Ovary (tissue), 9 donors: Measurements from ENCODE around the gene OR4D9. TPM values are rescaled to one million over a fixed set of nuclear protein-coding genes. Genes with fewer than 3 reads are reported as not detected.

Experiments used
- DNase-seq, 5 donors: peaks; one replicate each; pipeline ENCODE4 v3.0.0-alpha.2; 2019 to 2020
- H3K27ac ChIP-seq, 2 donors: fragments of 200-600 bp; one replicate each; pipeline versions ENCODE4 v1.5.1 to v1.8.0; 2019 to 2022
- H3K27me3 ChIP-seq: fragments of 200-600 bp; one replicate; pipeline ENCODE4 v1.8.0; 2022
- H3K36me3 ChIP-seq: fragments of 200-600 bp; sonication (generic); one replicate; pipeline ENCODE4 v1.5.1; 2019
- H3K4me1 ChIP-seq: one replicate; pipeline ENCODE4 v1.8.1; 2013; ENCODE audit warnings: mild to moderate bottlenecking, moderate library complexity; ENCODE audit not compliant: insufficient read depth
- H3K4me3 ChIP-seq: fragments of 200-600 bp; sonication (generic); one replicate; pipeline ENCODE4 v1.5.1; 2017
- H3K9me3 ChIP-seq, 2 donors: fragments of 200-600 bp in 1 of 2; sonication (generic) in 1 of 2; one replicate each; pipeline versions ENCODE4 v1.5.1 to v1.8.1; 2013 to 2019; ENCODE audit warnings: mild to moderate bottlenecking in 1 of 2, moderate library complexity in 1 of 2
- CTCF ChIP-seq, 3 donors: fragments of 450-650 bp in 2 of 3; fragments of 200-600 bp in 1 of 3; IDR thresholded peaks; one replicate each; pipeline versions ENCODE4 v1.5.1 to v1.8.0; 2016 to 2022; ENCODE audit warnings: antibody characterized with exemption in 3 of 3, mild to moderate bottlenecking in 1 of 3
- EP300 ChIP-seq: sonication (generic); formaldehyde crosslinking; IDR thresholded peaks from one replicate; pipeline ENCODE4 v1.6.1; 2017; ENCODE audit warnings: antibody characterized with exemption
- POLR2A ChIP-seq: fragments of 450-650 bp; IDR thresholded peaks from one replicate; pipeline ENCODE4 v1.6.1; 2017; ENCODE audit warnings: antibody characterized with exemption, mild to moderate bottlenecking, moderate library complexity
- WGBS, 3 donors: extraction: QIAGEN DNeasy Blood & Tissue Kit in 1 of 3; methylation state at CpG; one replicate each; pipeline versions ENCODE4 v1.1.5 to v1.1.7; 2013 to 2017; 5-methylcytosine and 5-hydroxymethylcytosine counted together
- intact Hi-C, 4 donors: fragments of 100-400 bp; cut with DNase I; formaldehyde crosslinking; loops; one replicate each; pipeline versions ENCODE4 v1.11.0 to v1.15.1; 2022 to 2023
- polyA plus RNA-seq, 2 donors: library from polyadenylated mRNA; stranded (reverse); fragments of 200-250 nt in 1 of 2; fragments of 350-450 nt in 1 of 2; fragmentation: Illumina TruSeq in 1 of 2; extraction: RNeasy Lipid Tissue Mini Kit (QIAGEN cat#74804) in 1 of 2; gene quantifications; one replicate each; pipeline ENCODE4 v1.2.3, GENCODE V29; 2013 to 2014
- total RNA-seq, 7 donors: library from RNA; depleted of rRNA in 2 of 7; stranded (reverse); fragments of >200 nt in 2 of 7; fragmentation: NEBNext Ultra II Directional in 3 of 7; extraction: Animal tissue kit (Norgen Biotek cat#: 25700) in 3 of 7; gene quantifications; one replicate each; pipeline versions ENCODE4 v1.1.0 to v1.2.4, GENCODE V29; 2016 to 2023
- donor health status: DM: no; HTN: no; CAD: no; lungs with moderate emphysema.
- donor health status: DM: no; HTN: no; CAD: no.
- donor health status: Bipolar disorder and iron deficiency.
- donor health status: DM: yes; HTN: yes; CAD: no.
- donor health status: DM: no; HTN: no; CAD: no.
- donor health status: DM: yes; HTN: yes; CAD: no.

OR4D9 gene
- total and polyA plus RNA-seq, 9 donors, result not detected

GRCh38 chr11:59562292-59562691, 51.0 kb downstream of the OR4D9 start:
- H3K9me3 ChIP-seq, result no peaks in the 10 kb centered on the region
- 73 to 77% (median 76%) methylated on average over 3 of the region's 3 CpGs for WGBS, 3 donors
- intact Hi-C loops, result loop anchor here in 1 of 4 donors (10.0 kb wide), 1 partner anchor 53 kb away; the partner anchor contains the start of gene OSBP
- no peak for DNase-seq
- TF ChIP-seq EP300 (no peak), CTCF (IDR thresholded peaks at IDR 0.05) (no peak), POLR2A (no peak)
- H3K27ac ChIP-seq, result no peak overlapping the region
- H3K4me3 ChIP-seq, result no peak overlapping the region
- H3K27me3 ChIP-seq, result no peaks in the 10 kb centered on the region
- H3K4me1 ChIP-seq, result no peaks in the 10 kb centered on the region
- no peaks in the 10 kb centered on the region for H3K36me3 ChIP-seq

Other genes starting within 250 kb of the OR4D9 start
- not detected for gene OR5AN1, start 152.6 kb upstream of the OR4D9 start, total RNA-seq
- not detected for gene OR5AN1, start 152.6 kb upstream of the OR4D9 start, polyA plus RNA-seq
- not detected for gene OR5A2, start 85.1 kb upstream of the OR4D9 start, total RNA-seq
- not detected for gene OR5A2, start 85.1 kb upstream of the OR4D9 start, polyA plus RNA-seq
- gene OR5A1, start 75.1 kb upstream of the OR4D9 start, total RNA-seq, result not detected
- gene OR5A1, start 75.1 kb upstream of the OR4D9 start, polyA plus RNA-seq, result not detected
- not detected for gene OR4D6, start 54.6 kb upstream of the OR4D9 start, total RNA-seq
- gene OR4D6, start 54.6 kb upstream of the OR4D9 start, polyA plus RNA-seq, result not detected
- not detected for gene OR4D10, start 38.2 kb upstream of the OR4D9 start, total RNA-seq
- not detected for gene OR4D10, start 38.2 kb upstream of the OR4D9 start, polyA plus RNA-seq
- not detected for gene OR4D11, start 8.0 kb upstream of the OR4D9 start, total RNA-seq
- not detected for gene OR4D11, start 8.0 kb upstream of the OR4D9 start, polyA plus RNA-seq
- gene OSBP, start 104.2 kb downstream of the OR4D9 start, total RNA-seq, result 10 to 100 TPM; 27.1 to 46.4 (median 42.4) TPM
- gene OSBP, start 104.2 kb downstream of the OR4D9 start, polyA plus RNA-seq, result 10 to 100 TPM; 20.5 to 58.0 TPM
- 10 to 100 TPM; 11.1 to 40.3 (median 30.8) TPM for gene PATL1, start 157.5 kb downstream of the OR4D9 start, total RNA-seq
- 10 to 100 TPM; 16.2 to 44.2 TPM for gene PATL1, start 157.5 kb downstream of the OR4D9 start, polyA plus RNA-seq
- not detected for gene OR10V1, start 202.3 kb downstream of the OR4D9 start, total RNA-seq
- not detected for gene OR10V1, start 202.3 kb downstream of the OR4D9 start, polyA plus RNA-seq
- gene STX3, start 243.8 kb downstream of the OR4D9 start, total RNA-seq, result 10 to 100 TPM; 14.6 to 29.4 (median 16.2) TPM
- gene STX3, start 243.8 kb downstream of the OR4D9 start, polyA plus RNA-seq, result 10 to 100 TPM; 13.3 to 23.1 TPM